GM12878 (cell line): Measurements from ENCODE around the gene ARF3. TPM values are rescaled to one million over a fixed set of nuclear protein-coding genes. Genes with fewer than 3 reads are reported as not detected.

Source experiments
- ATAC-seq: fragments of 200-7000 bp; cut with Tn5 transposase; 3 replicates; pipeline ENCODE4 v1.9.1; 2020; ENCODE audit warnings: mild to moderate bottlenecking, moderate library complexity
- BruUV-seq: library from RNA; stranded (reverse); fragments of 400-500 nt; replicated peaks from 2 replicates; lab custom pipeline; 2021; lab: Mats Ljungman, UMichigan
- CTCF ChIA-PET: fragments of 300-600 bp; sonication (Branson Sonifier 250); formaldehyde crosslinking; extraction: SDS; loops from one replicate; lab custom pipeline; 2021; ENCODE audit warnings: inconsistent platforms; lab: Yijun Ruan, JAX
- POLR2A ChIA-PET: fragments of 350-600 bp; formaldehyde crosslinking; extraction: SDS; loops from one replicate; lab custom pipeline; 2021; ENCODE audit warnings: inconsistent platforms; lab: Charles Lee
- RAD21 ChIA-PET: fragments of 300-600 bp; sonication (Branson Sonifier 250); formaldehyde crosslinking; loops from one replicate; lab custom pipeline; 2023; ENCODE audit warnings: antibody characterized with exemption; ENCODE audit not compliant: unreplicated experiment; lab: Charles Lee
- SMC1A ChIA-PET: fragments of 300-600 bp; sonication (Branson Sonifier 250); formaldehyde crosslinking; loops from one replicate; lab custom pipeline; 2023; ENCODE audit not compliant: unreplicated experiment, uncharacterized antibody; lab: Charles Lee
- DNase-seq: peaks from one replicate; pipeline ENCODE4 v3.0.0-alpha.2; 2011; ENCODE audit warnings: low read depth, low spot score
- FAIRE-seq: peaks from 3 replicates; lab custom pipeline; 2011; peaks lifted over from hg19 to GRCh38; lab: Jason Lieb, UNC
- H2AFZ ChIP-seq: 2 replicates; pipeline ENCODE4 v1.6.0; 2011; ENCODE audit warnings: low read depth, low read length, control low read depth; ENCODE audit not compliant: control insufficient read depth
- H3K27ac ChIP-seq: 2 replicates; pipeline ENCODE4 v1.5.1; 2011; ENCODE audit warnings: control low read depth; ENCODE audit not compliant: control insufficient read depth, insufficient read depth
- H3K27me3 ChIP-seq, 2 experiments: replicated peaks in 1 of 2; 2 replicates each; pipeline versions ENCODE4 v1.6.0 to v1.6.1; 2011; ENCODE audit warnings: low read length in 1 of 2; ENCODE audit not compliant: control insufficient read depth in 2 of 2, insufficient read depth in 2 of 2
- H3K36me3 ChIP-seq, 2 experiments: 2 replicates each; pipeline ENCODE4 v1.5.1; 2011; ENCODE audit warnings: low read length in 1 of 2; ENCODE audit not compliant: control insufficient read depth in 2 of 2, insufficient read depth in 2 of 2
- H3K4me1 ChIP-seq: 2 replicates; pipeline ENCODE4 v1.6.1; 2011; ENCODE audit warnings: mild to moderate bottlenecking, low read length, moderate library complexity, mixed read lengths; ENCODE audit not compliant: control insufficient read depth, insufficient read depth
- H3K4me2 ChIP-seq: 2 replicates; pipeline ENCODE4 v1.6.0; 2011; ENCODE audit warnings: control low read depth; ENCODE audit not compliant: control insufficient read depth, insufficient read depth
- H3K4me3 ChIP-seq: fragments of 200-600 bp; sonication (generic); 2 replicates; pipeline ENCODE4 v1.5.1; 2016
- H3K79me2 ChIP-seq: 2 replicates; pipeline ENCODE4 v1.6.0; 2011; ENCODE audit warnings: low read length; ENCODE audit not compliant: control insufficient read depth, insufficient read depth
- H3K9ac ChIP-seq: 2 replicates; pipeline ENCODE4 v1.8.0; 2011; ENCODE audit warnings: low read length, control low read depth, mixed read lengths; ENCODE audit not compliant: control insufficient read depth, insufficient read depth
- H3K9me3 ChIP-seq: replicated peaks from 3 replicates; pipeline ENCODE4 v1.5.1; 2011; ENCODE audit warnings: mild to moderate bottlenecking, low read length; ENCODE audit not compliant: control insufficient read depth, insufficient read depth
- H4K20me1 ChIP-seq: 2 replicates; pipeline ENCODE4 v1.6.0; 2011; ENCODE audit not compliant: control insufficient read depth, insufficient read depth
- MLLT1 ChIP-seq: fragments of 450-650 bp; IDR thresholded peaks from 2 replicates; pipeline ENCODE4 v1.6.1; 2016; ENCODE audit warnings: mild to moderate bottlenecking
- PKNOX1 ChIP-seq: fragments of 450-650 bp; IDR thresholded peaks from 2 replicates; pipeline ENCODE4 v1.6.1; 2016; ENCODE audit warnings: mild to moderate bottlenecking
- POLR2AphosphoS5 ChIP-seq: IDR thresholded peaks from 2 replicates; pipeline ENCODE4 v1.6.1; 2011; ENCODE audit warnings: mild to moderate bottlenecking, low read length, inconsistent platforms
- ZNF217 ChIP-seq: fragments of 450-650 bp; IDR thresholded peaks from 2 replicates; pipeline ENCODE4 v1.6.1; 2017; ENCODE audit warnings: antibody characterized with exemption, mild to moderate bottlenecking
- WGBS: methylation state at CpG from one replicate; pipeline ENCODE4 v1.1.6; 2016; ENCODE audit warnings: low lambda C conversion rate; ENCODE audit not compliant: insufficient replicate concordance, insufficient coverage; ENCODE audit errors: missing lambda C conversion rate; 5-methylcytosine and 5-hydroxymethylcytosine counted together
- in situ Hi-C: fragments of 300-500 bp; cut with MboI; formaldehyde crosslinking; loops from 9 replicates; pipeline ENCODE4 v1.14.3; 2018; ENCODE audit warnings: mixed read lengths
- intact Hi-C: fragments of 100-400 bp; cut with micrococcal nuclease; formaldehyde crosslinking; loops from one replicate; pipeline ENCODE4 v1.14.2; 2022; ENCODE audit not compliant: unreplicated experiment
- polyA plus RNA-seq, 11 experiments: library from polyadenylated mRNA; depleted of rRNA in 4 of 11; unstranded in 6 of 11; stranded (reverse) in 5 of 11; fragments of >200 nt; fragmentation: Nextera tagmentation in 4 of 11; fragmentation: Illumina TruSeq in 1 of 11; extraction: Ambion mirVana in 4 of 11; extraction: Trizol in 1 of 11; gene quantifications; 1 replicate in 1 of 11; 2 replicates in 10 of 11; pipeline versions ENCODE4 v1.2.1 to v1.2.3, GENCODE V29; 2011 to 2016; ENCODE audit warnings: inconsistent platforms in 2 of 11, missing spikeins in 2 of 11, low read depth in 1 of 11
- total RNA-seq, 4 experiments: library from RNA; depleted of rRNA in 3 of 4; stranded (reverse); fragments of >200 nt in 3 of 4; fragmentation: Illumina TruSeq in 1 of 4; extraction: Trizol in 1 of 4; gene quantifications; 2 replicates each; pipeline versions ENCODE4 v1.2.1 to v1.2.3, GENCODE V29; 2013 to 2021

The ARF3 gene
- total and polyA plus RNA-seq, 10 of the 15 experiments (the other 5 are each of a cell fraction or from before 2014, with no cell fraction given), result 8.7 to 263 (median 74.4) TPM

DNA sequence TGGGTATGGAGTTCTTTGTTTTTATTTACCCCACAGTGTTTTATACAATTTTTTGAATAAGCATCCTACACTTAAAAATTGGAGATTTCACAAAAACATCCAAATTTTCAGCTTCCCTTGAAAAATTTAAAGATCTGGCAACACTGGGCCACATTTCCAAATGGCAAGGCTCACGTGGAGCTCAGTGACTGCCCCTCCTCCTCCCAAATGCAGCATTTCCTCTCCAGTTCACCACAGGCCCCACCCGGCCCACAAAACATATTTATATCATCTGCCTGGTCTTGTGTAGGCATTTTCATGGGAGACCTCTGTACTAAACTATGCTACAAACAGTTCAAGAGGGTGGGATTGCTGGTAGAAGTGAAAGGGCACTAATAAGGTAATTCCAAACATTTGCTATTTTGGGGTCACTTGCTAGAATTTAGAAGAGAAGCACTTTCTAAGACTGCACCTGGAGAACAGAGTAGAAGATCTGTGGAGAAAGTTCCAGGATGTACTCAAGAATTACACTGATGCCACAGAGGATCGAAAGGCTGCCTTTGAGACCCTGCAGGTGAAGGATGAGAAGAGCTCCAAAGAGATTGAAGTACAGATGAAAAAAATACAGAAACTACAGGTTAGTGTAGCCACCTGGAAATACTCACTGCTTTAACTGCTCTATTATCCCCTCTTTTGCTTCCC is 39.3 kb downstream of the ARF3 start:
- Histone ChIP-seq H3K9me3 (no peaks in the 10 kb centered on the region), H3K27ac (no peak overlapping the region), H3K4me3 (no peak overlapping the region), H3K79me2 (no peaks in the 10 kb centered on the region), H3K4me2 (0 out of 2 replicates have a peak overlapping the region, but pooled peaks have one; percentile 15), H4K20me1 (no peaks in the 10 kb centered on the region), H3K27me3 (no peaks in the 10 kb centered on the region), H3K4me1 (peaks cover 7% of the 10 kb centered on the region), H3K9ac (no peak overlapping the region), H2AFZ (peak overlapping the region; percentile 47), H3K36me3 (no peaks in the 10 kb centered on the region; a peak in 1 of 4 replicates)
- in situ Hi-C loops (no loop called here), intact Hi-C loops (no loop called here)
- FAIRE-seq (no peak), DNase-seq (no peak), ATAC-seq (no peak)
- no peak for TF ChIP-seq ZNF217
- TF ChIP-seq PKNOX1, result no peak
- TF ChIP-seq MLLT1, result no peak
- TF ChIP-seq POLR2AphosphoS5, result no peak
- RAD21 ChIA-PET, result interaction anchor here (1.3 kb wide), 1 partner anchor 65 kb away, joined by 4 read pairs; no protein-coding TSS in a partner anchor
- CTCF ChIA-PET, result interaction anchor here (1.2 to 1.9 kb wide), 2 partner anchors 13 to 15 kb away, joined by 4 to 13 read pairs; a partner anchor contains a TSS
- POLR2A ChIA-PET, result no interaction called here
- WGBS, result 33% methylated on average over 3 of the region's 3 CpGs
- BruUV-seq, result no TSS peak
- SMC1A ChIA-PET, result interaction anchor here (1.0 to 1.4 kb wide), 3 partner anchors 14 to 65 kb away, joined by 4 to 5 read pairs (median 4); a partner anchor contains a TSS
